Subcutaneous adipose tissue (tissue), 4 donors: ENCODE measurements around the gene SCARF1. TPM values are rescaled to one million over a fixed set of nuclear protein-coding genes. Genes with fewer than 3 reads are reported as not detected.

Source experiments
- CTCF ChIP-seq: fragments of 450-650 bp; IDR thresholded peaks from one replicate; pipeline ENCODE4 v1.5.1; 2016; ENCODE audit warnings: low read depth, mild to moderate bottlenecking, control low read depth, antibody characterized with exemption, moderate library complexity
- total RNA-seq, 4 donors: library from RNA; depleted of rRNA; stranded (reverse); fragments of >200 nt; gene quantifications; one replicate each; pipeline ENCODE4 v1.1.0, GENCODE V29; 2016

Gene SCARF1
- total RNA-seq, 4 donors from 2014 or later, result 5.4 to 39.2 (median 9.9) TPM

- TF ChIP-seq CTCF, result no peak
Measured at GRCh38 chr17:1676401-1676800, 30.9 kb upstream of the SCARF1 start.

GRCh38 chr17:1673041-1673785 lies 27.7 kb upstream of the SCARF1 start:
- no peak for TF ChIP-seq CTCF

- TF ChIP-seq CTCF, result no peak
Measured at GRCh38 chr17:1661045-1661444, 15.5 kb upstream of the SCARF1 start.

GRCh38 chr17:1658100-1658499 lies 12.6 kb upstream of the SCARF1 start:
- no peak for TF ChIP-seq CTCF

- TF ChIP-seq CTCF, result no peak
Measured at GRCh38 chr17:1653735-1654134, 8.2 kb upstream of the SCARF1 start.

GRCh38 chr17:1651559-1651844 lies 6.0 kb upstream of the SCARF1 start:
- TF ChIP-seq CTCF, result no peak

- TF ChIP-seq CTCF, result no peak
Measured at GRCh38 chr17:1650731-1651558, 5.4 kb upstream of the SCARF1 start.
